ENCODE measurements around the gene VTI1A. TPM values are rescaled to one million over a fixed set of nuclear protein-coding genes. Genes with fewer than 3 reads are reported as not detected.

Gene VTI1A
- total and polyA plus RNA-seq, 2 of the 13 experiments (the other 11 are each of a cell fraction or from before 2014, with no cell fraction given), result 11.7 to 32.7 TPM

DNA sequence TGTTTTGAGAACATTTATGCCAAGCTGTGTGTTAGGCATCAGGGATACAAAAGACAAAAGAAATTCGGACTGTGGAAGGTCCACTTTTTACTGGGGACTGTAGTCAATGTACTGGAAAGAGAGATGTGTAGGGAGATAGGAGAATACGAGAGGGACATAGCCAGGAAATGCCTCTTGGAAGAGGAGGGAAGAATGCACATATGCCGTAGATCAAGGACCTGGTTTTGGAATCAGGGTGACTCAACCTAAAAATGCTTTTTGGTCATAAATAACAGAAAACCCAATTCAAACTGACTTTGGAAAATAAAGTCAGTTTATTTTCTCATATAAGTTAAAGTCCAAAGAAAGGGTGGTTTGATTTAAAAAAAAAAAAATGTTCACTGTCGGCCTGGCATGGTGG, 362.7 kb downstream of the VTI1A start:
- Histone ChIP-seq H4K20me1 (ENCODE audit: insufficient read depth, low read length) (no peaks in the 10 kb centered on the region), H3K27ac (ENCODE audit: extremely low read length, insufficient read depth, low read length) (no peak overlapping the region), H3K36me3 (replicated peaks in 1 of 2; ENCODE audit: control insufficient read depth in 1 of 2, insufficient read depth in 2 of 2, low read length in 2 of 2) (peaks cover 3 to 7% of the 10 kb centered on the region in 2 experiments; a peak in 2 of 5 replicates), H3K4me3 (replicated peaks in 1 of 3; ENCODE audit: insufficient read depth in 1 of 3, low read depth in 2 of 3, low read length in 3 of 3) (no peak overlapping the region), H3K4me1 (ENCODE audit: insufficient read depth, low read length) (peaks cover 53% of the 10 kb centered on the region), H3K9me3 (ENCODE audit: low read length) (no peaks in the 10 kb centered on the region), H2AFZ (ENCODE audit: low read length) (no peak overlapping the region), H3K9ac (ENCODE audit: insufficient read depth, low read depth, low read length) (no peak overlapping the region), H3K4me2 (ENCODE audit: low read depth, low read length) (no peak overlapping the region), H3K27me3 (ENCODE audit: control insufficient read depth in 1 of 2, insufficient read depth in 2 of 2, low read length in 2 of 2) (no peaks in the 10 kb centered on the region), H3K79me2 (ENCODE audit: insufficient read depth, low read length) (no peaks in the 10 kb centered on the region)
- intact Hi-C loops (cut with micrococcal nuclease; ENCODE audit: unreplicated experiment), result loop anchor here (5.0 to 10.0 kb wide), 3 partner anchors 87 to 245 kb away; partner anchors contain the start of gene TCF7L2
- ChIA-PET CTCF (ENCODE audit: low intra/inter-chr PET ratio, low total read pairs) (no interaction called here), POLR2A (no interaction called here)
- 95% methylated on average over 4 of the region's 4 CpGs for WGBS (ENCODE audit: low lambda C conversion rate)
- DNase-seq (ENCODE audit: low spot score) (no peak), ATAC-seq (no peak), FAIRE-seq (no peak)
- in situ Hi-C loops (cut with HindIII; ENCODE audit: extremely low pct_ligation_motif_present, low pct_unique_long_range_greater_than_20kb), result loop anchor here (5.0 kb wide), 1 partner anchor 143 kb away; the partner anchor contains the start of gene TCF7L2
- no TSS peak for BruUV-seq (replicated peaks)
- no peak for TF ChIP-seq ZNF253 (CRISPR knock-in tag; IDR thresholded peaks at IDR 0.05; ENCODE audit: borderline replicate concordance)
- no peak for TF ChIP-seq RFX5 (IDR thresholded peaks at IDR 0.05; ENCODE audit: low read depth, low read length)
- TF ChIP-seq, protein P1, sequence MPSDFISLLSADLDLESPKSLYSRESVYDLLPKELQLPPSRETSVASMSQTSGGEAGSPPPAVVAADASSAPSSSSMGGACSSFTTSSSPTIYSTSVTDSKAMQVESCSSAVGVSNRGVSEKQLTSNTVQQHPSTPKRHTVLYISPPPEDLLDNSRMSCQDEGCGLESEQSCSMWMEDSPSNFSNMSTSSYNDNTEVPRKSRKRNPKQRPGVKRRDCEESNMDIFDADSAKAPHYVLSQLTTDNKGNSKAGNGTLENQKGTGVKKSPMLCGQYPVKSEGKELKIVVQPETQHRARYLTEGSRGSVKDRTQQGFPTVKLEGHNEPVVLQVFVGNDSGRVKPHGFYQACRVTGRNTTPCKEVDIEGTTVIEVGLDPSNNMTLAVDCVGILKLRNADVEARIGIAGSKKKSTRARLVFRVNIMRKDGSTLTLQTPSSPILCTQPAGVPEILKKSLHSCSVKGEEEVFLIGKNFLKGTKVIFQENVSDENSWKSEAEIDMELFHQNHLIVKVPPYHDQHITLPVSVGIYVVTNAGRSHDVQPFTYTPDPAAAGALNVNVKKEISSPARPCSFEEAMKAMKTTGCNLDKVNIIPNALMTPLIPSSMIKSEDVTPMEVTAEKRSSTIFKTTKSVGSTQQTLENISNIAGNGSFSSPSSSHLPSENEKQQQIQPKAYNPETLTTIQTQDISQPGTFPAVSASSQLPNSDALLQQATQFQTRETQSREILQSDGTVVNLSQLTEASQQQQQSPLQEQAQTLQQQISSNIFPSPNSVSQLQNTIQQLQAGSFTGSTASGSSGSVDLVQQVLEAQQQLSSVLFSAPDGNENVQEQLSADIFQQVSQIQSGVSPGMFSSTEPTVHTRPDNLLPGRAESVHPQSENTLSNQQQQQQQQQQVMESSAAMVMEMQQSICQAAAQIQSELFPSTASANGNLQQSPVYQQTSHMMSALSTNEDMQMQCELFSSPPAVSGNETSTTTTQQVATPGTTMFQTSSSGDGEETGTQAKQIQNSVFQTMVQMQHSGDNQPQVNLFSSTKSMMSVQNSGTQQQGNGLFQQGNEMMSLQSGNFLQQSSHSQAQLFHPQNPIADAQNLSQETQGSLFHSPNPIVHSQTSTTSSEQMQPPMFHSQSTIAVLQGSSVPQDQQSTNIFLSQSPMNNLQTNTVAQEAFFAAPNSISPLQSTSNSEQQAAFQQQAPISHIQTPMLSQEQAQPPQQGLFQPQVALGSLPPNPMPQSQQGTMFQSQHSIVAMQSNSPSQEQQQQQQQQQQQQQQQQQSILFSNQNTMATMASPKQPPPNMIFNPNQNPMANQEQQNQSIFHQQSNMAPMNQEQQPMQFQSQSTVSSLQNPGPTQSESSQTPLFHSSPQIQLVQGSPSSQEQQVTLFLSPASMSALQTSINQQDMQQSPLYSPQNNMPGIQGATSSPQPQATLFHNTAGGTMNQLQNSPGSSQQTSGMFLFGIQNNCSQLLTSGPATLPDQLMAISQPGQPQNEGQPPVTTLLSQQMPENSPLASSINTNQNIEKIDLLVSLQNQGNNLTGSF (CRISPR knock-in tag; IDR thresholded peaks at IDR 0.05), result no peak
- TF ChIP-seq ZNF337 (CRISPR knock-in tag; IDR thresholded peaks at IDR 0.05; ENCODE audit: borderline replicate concordance, low read depth), result no peak
- TF ChIP-seq, protein P2, sequence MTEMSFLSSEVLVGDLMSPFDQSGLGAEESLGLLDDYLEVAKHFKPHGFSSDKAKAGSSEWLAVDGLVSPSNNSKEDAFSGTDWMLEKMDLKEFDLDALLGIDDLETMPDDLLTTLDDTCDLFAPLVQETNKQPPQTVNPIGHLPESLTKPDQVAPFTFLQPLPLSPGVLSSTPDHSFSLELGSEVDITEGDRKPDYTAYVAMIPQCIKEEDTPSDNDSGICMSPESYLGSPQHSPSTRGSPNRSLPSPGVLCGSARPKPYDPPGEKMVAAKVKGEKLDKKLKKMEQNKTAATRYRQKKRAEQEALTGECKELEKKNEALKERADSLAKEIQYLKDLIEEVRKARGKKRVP (CRISPR knock-in tag; IDR thresholded peaks at IDR 0.05), result no peak
- no peak for TF ChIP-seq GATAD1 (CRISPR knock-in tag; IDR thresholded peaks at IDR 0.05)
- no peak for TF ChIP-seq ADNP (CRISPR knock-in tag; IDR thresholded peaks at IDR 0.05)
- TF ChIP-seq GABPA (IDR thresholded peaks at IDR 0.05; ENCODE audit: low read depth, low read length), result no peak
- TF ChIP-seq GABPA (CRISPR knock-in tag; IDR thresholded peaks at IDR 0.05; ENCODE audit: low read depth), result no peak
- no peak for TF ChIP-seq ZNF232 (CRISPR knock-in tag; IDR thresholded peaks at IDR 0.05; ENCODE audit: borderline replicate concordance)
- no peak for TF ChIP-seq ZNF282 (IDR thresholded peaks at IDR 0.05; ENCODE audit: partially characterized antibody)
- TF ChIP-seq, protein P3, sequence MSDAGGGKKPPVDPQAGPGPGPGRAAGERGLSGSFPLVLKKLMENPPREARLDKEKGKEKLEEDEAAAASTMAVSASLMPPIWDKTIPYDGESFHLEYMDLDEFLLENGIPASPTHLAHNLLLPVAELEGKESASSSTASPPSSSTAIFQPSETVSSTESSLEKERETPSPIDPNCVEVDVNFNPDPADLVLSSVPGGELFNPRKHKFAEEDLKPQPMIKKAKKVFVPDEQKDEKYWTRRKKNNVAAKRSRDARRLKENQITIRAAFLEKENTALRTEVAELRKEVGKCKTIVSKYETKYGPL (CRISPR knock-in tag; IDR thresholded peaks at IDR 0.05), result no peak
- no peak for TF ChIP-seq ZNF205 (CRISPR knock-in tag; IDR thresholded peaks at IDR 0.05)
- TF ChIP-seq, protein P4, sequence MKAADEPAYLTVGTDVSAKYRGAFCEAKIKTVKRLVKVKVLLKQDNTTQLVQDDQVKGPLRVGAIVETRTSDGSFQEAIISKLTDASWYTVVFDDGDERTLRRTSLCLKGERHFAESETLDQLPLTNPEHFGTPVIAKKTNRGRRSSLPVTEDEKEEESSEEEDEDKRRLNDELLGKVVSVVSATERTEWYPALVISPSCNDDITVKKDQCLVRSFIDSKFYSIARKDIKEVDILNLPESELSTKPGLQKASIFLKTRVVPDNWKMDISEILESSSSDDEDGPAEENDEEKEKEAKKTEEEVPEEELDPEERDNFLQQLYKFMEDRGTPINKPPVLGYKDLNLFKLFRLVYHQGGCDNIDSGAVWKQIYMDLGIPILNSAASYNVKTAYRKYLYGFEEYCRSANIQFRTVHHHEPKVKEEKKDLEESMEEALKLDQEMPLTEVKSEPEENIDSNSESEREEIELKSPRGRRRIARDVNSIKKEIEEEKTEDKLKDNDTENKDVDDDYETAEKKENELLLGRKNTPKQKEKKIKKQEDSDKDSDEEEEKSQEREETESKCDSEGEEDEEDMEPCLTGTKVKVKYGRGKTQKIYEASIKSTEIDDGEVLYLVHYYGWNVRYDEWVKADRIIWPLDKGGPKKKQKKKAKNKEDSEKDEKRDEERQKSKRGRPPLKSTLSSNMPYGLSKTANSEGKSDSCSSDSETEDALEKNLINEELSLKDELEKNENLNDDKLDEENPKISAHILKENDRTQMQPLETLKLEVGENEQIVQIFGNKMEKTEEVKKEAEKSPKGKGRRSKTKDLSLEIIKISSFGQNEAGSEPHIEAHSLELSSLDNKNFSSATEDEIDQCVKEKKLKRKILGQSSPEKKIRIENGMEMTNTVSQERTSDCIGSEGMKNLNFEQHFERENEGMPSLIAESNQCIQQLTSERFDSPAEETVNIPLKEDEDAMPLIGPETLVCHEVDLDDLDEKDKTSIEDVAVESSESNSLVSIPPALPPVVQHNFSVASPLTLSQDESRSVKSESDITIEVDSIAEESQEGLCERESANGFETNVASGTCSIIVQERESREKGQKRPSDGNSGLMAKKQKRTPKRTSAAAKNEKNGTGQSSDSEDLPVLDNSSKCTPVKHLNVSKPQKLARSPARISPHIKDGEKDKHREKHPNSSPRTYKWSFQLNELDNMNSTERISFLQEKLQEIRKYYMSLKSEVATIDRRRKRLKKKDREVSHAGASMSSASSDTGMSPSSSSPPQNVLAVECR (CRISPR knock-in tag; IDR thresholded peaks at IDR 0.05; ENCODE audit: borderline replicate concordance), result no peak
- no peak for TF ChIP-seq ZNF143 (CRISPR knock-in tag; IDR thresholded peaks at IDR 0.05)

All from HepG2 (cell line).